Measurements from ENCODE around the gene ZNF512B. TPM values are rescaled to one million over a fixed set of nuclear protein-coding genes. Genes with fewer than 3 reads are reported as not detected.
"Not testable (repeated sequence)": the region's sequence is repeated elsewhere in the genome, so short reads cannot be mapped to it uniquely, and the experiment has no call there.

The ZNF512B gene
- total and polyA plus RNA-seq, 2 experiments from 2014 or later: 1.5 to 16.4 TPM

DNA sequence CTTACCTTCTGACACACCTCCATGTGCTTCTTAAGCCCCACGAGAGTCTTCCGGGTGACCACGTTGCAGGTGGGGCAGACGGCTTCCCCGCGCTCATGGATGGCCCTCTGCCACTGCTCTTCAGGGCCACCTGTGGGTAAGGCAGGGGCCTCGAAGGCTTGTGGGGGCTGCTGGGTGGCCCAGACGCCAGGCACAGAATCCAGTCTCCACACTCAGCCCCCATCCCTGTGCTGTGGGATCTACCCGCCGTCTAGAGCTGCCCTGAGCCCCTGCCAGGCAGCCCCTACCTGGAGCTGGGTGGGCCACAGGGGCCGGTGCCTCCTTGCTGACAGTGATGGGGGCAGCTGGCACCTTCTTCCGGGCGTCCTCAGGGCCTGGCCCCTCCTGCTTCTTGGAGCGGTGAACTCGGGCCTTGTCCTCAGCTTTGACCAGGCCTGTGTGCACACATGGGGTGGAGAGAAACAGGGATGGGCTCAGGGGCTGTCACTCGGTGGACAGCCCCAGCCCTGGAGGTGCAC lies 5.9 kb downstream of the ZNF512B start:
- no peaks in the 10 kb centered on the region for H4K20me1 ChIP-seq (ENCODE audit: insufficient read depth)
- in situ Hi-C loops (cut with MboI): no loop called here
- H3F3A ChIP-seq (ENCODE audit: insufficient read depth): no peaks in the 10 kb centered on the region
- no peak overlapping the region for H3K4me3 ChIP-seq
- no peak overlapping the region for H3K4me2 ChIP-seq (ENCODE audit: unreplicated experiment)
- H3K9me3 ChIP-seq (ENCODE audit: low read depth): no peaks in the 10 kb centered on the region
- no peaks in the 10 kb centered on the region for H3K27me3 ChIP-seq (replicated peaks; ENCODE audit: insufficient read depth)
- no peak for DNase-seq
- H3K9me2 ChIP-seq (ENCODE audit: insufficient read depth): no peaks in the 10 kb centered on the region
- H3K79me2 ChIP-seq (ENCODE audit: insufficient read depth): peaks cover 9% of the 10 kb centered on the region
- TF ChIP-seq EZH2 (IDR thresholded peaks at IDR 0.05; ENCODE audit: insufficient read depth, poor library complexity, severe bottlenecking) (no peak), EZH2phosphoT487 (IDR thresholded peaks at IDR 0.05; ENCODE audit: insufficient read depth, low read depth) (no peak)
- H2AFZ ChIP-seq: no peak overlapping the region
- no peak overlapping the region for H3K27ac ChIP-seq
- H3K4me1 ChIP-seq (ENCODE audit: insufficient read depth): peaks cover 3% of the 10 kb centered on the region
- H3K36me3 ChIP-seq (ENCODE audit: low read depth): no peaks in the 10 kb centered on the region
- no peak overlapping the region for H3K9ac ChIP-seq
- WGBS, 2 experiments (ENCODE audit: low coverage in 1 of 2, low lambda C conversion rate in 2 of 2, missing lambda C conversion rate in 2 of 2): 86 to 90% methylated on average over 16 of the region's 16 CpGs

DNA sequence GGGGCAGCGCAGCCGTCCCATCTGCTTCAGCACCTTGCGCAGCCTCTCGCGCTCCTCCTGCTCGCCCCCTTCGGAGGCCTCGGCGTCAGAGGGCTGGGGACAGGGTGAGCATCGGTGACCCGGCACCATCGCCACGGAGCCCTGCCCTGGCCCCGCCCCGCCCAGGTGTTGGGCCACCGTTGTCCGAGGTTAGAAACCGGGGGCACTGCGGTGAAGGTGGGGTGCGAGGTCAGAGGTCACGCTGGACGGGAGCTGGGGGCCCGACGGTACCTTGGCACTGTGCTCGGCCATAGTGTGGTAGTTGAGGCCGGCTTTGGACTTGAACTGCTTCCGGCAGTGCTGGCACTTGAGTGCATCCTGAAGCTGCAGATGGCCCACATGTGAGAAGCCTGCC lies 6.4 kb downstream of the ZNF512B start:
- Histone ChIP-seq H3K4me3 (no peak overlapping the region), H2AFZ (no peak overlapping the region), H3K27me3 (replicated peaks; ENCODE audit: insufficient read depth) (no peaks in the 10 kb centered on the region), H3F3A (ENCODE audit: insufficient read depth) (no peaks in the 10 kb centered on the region), H4K20me1 (ENCODE audit: insufficient read depth) (no peaks in the 10 kb centered on the region), H3K4me1 (ENCODE audit: insufficient read depth) (no peaks in the 10 kb centered on the region), H3K9me3 (ENCODE audit: low read depth) (no peaks in the 10 kb centered on the region), H3K79me2 (ENCODE audit: insufficient read depth) (peaks cover 4% of the 10 kb centered on the region; the same call in 1 of the 2 replicates), H3K27ac (no peak overlapping the region), H3K9me2 (ENCODE audit: insufficient read depth) (no peaks in the 10 kb centered on the region), H3K36me3 (ENCODE audit: low read depth) (no peaks in the 10 kb centered on the region), H3K4me2 (ENCODE audit: unreplicated experiment) (no peak overlapping the region), H3K9ac (no peak overlapping the region)
- 86 to 93% methylated on average over 19 to 27 of the region's 27 CpGs for WGBS, 2 experiments (ENCODE audit: low coverage in 1 of 2, low lambda C conversion rate in 2 of 2, missing lambda C conversion rate in 2 of 2)
- DNase-seq: no peak
- TF ChIP-seq EZH2phosphoT487 (IDR thresholded peaks at IDR 0.05; ENCODE audit: insufficient read depth, low read depth) (no peak), EZH2 (IDR thresholded peaks at IDR 0.05; ENCODE audit: insufficient read depth, poor library complexity, severe bottlenecking) (no peak)
- in situ Hi-C loops (cut with MboI): no loop called here

DNA sequence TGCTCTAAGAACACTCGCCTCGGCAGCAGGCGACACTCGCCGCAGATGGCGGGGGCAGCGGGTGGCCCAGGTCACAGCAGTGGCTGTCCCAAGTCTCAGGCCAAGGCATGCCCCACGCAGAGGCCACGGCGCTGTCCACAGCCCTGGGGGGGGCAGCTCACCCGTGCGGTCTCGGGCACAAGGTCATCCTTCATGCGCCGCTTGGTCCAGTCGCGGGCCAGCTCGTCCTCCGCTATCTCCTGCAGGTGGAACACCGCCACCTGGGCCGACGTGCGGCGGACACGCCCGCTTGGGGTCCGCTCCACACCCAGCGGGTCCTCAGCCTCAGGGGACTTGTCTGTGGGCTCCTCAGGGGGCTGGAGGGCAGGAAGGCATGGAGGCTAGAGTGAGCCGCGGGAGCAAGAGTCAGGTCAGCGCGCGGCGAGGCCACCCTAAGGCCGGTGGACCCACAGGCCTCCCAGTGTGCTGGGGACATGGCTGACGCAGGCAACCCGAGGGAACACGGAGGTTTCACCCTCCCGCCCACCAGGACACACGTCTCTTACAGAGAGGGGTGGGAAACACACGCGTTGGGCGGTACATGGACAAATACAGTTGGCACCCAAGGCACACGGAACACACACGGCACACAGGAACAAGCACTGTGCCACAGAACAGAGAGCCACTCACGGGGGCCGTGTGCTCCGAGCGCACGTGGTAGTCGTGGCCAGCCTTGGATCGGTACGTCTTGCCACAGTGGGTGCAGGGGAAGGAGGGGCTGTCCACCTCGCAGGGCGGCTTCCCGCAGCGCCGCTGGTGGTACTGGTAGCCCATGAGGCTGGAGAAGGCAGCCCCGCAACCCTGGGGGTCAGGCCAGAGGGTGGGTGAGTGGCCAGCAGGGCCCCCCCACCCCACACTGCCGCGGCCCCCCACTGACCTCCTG lies 7.0 kb downstream of the ZNF512B start:
- Histone ChIP-seq H3K9ac (no peak overlapping the region), H3K4me3 (no peak overlapping the region), H3K27me3 (replicated peaks; ENCODE audit: insufficient read depth) (no peaks in the 10 kb centered on the region), H4K20me1 (ENCODE audit: insufficient read depth) (no peaks in the 10 kb centered on the region), H3K9me3 (ENCODE audit: low read depth) (no peaks in the 10 kb centered on the region), H3K79me2 (ENCODE audit: insufficient read depth) (no peaks in the 10 kb centered on the region), H3K36me3 (ENCODE audit: low read depth) (no peaks in the 10 kb centered on the region), H3K4me1 (ENCODE audit: insufficient read depth) (peaks cover 3% of the 10 kb centered on the region), H3F3A (ENCODE audit: insufficient read depth) (no peaks in the 10 kb centered on the region), H3K9me2 (ENCODE audit: insufficient read depth) (no peaks in the 10 kb centered on the region), H3K27ac (no peak overlapping the region), H3K4me2 (ENCODE audit: unreplicated experiment) (no peak overlapping the region), H2AFZ (no peak overlapping the region)
- in situ Hi-C loops (cut with MboI): no loop called here
- DNase-seq: no peak
- 95 to 98% methylated on average over 46 to 59 of the region's 61 CpGs for WGBS, 2 experiments (ENCODE audit: low coverage in 1 of 2, low lambda C conversion rate in 2 of 2, missing lambda C conversion rate in 2 of 2)
- TF ChIP-seq EZH2phosphoT487 (IDR thresholded peaks at IDR 0.05; ENCODE audit: insufficient read depth, low read depth) (no peak), EZH2 (IDR thresholded peaks at IDR 0.05; ENCODE audit: insufficient read depth, poor library complexity, severe bottlenecking) (no peak)

DNA sequence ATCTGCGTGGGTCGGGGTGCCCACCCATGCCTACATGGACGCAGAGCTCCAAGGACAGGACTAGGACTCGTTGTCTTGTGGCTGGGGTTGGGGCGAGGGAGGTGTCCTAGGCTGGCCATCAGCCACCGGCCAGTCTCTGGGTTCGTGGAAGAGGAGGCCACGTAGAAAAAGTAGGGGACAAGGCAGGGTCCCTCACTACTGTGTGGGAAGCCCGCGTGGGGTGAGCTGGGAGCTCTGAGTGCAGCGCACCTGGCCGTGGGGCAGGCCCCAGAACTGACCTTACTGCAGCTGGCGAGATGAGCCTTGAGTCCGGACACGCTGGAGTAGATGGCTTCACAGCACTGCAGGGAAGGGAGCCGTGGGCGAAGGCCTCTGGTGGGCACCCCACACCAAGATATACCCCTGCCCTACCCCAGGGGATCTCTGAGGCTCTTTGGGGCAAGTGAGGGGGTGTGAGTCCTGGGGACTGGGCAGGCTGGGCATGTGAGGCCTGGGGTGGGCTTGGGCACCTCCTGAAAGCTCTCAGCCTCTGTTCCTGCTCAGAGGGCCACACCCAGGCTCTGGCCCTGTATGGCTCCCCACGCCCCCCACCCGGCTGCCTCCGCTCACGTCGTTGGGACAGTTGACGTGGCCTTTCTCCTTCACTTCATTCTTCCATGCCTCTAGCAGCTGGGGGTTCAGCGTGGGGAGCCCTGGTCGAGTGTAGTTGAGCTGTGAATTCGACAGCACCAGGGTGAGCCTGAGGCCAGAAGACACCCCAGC lies 7.9 kb downstream of the ZNF512B start:
- H3K4me1 ChIP-seq (ENCODE audit: insufficient read depth): peaks cover 7% of the 10 kb centered on the region
- no peaks in the 10 kb centered on the region for H4K20me1 ChIP-seq (ENCODE audit: insufficient read depth)
- TF ChIP-seq EZH2phosphoT487 (IDR thresholded peaks at IDR 0.05; ENCODE audit: insufficient read depth, low read depth) (no peak), EZH2 (IDR thresholded peaks at IDR 0.05; ENCODE audit: insufficient read depth, poor library complexity, severe bottlenecking) (no peak)
- H3K4me2 ChIP-seq (ENCODE audit: unreplicated experiment): no peak overlapping the region
- no peaks in the 10 kb centered on the region for H3K27me3 ChIP-seq (replicated peaks; ENCODE audit: insufficient read depth)
- H3K27ac ChIP-seq: no peak overlapping the region
- no peak for DNase-seq
- H3F3A ChIP-seq (ENCODE audit: insufficient read depth): no peaks in the 10 kb centered on the region
- H3K9ac ChIP-seq: no peak overlapping the region
- H3K4me3 ChIP-seq: no peak overlapping the region
- WGBS, 2 experiments (ENCODE audit: low coverage in 1 of 2, low lambda C conversion rate in 2 of 2, missing lambda C conversion rate in 2 of 2): 88 to 91% methylated on average over 25 to 26 of the region's 26 CpGs
- H3K9me2 ChIP-seq (ENCODE audit: insufficient read depth): no peaks in the 10 kb centered on the region
- H3K9me3 ChIP-seq (ENCODE audit: low read depth): no peaks in the 10 kb centered on the region
- H2AFZ ChIP-seq: no peak overlapping the region
- no peaks in the 10 kb centered on the region for H3K79me2 ChIP-seq (ENCODE audit: insufficient read depth)
- in situ Hi-C loops (cut with MboI): no loop called here
- no peaks in the 10 kb centered on the region for H3K36me3 ChIP-seq (ENCODE audit: low read depth)

DNA sequence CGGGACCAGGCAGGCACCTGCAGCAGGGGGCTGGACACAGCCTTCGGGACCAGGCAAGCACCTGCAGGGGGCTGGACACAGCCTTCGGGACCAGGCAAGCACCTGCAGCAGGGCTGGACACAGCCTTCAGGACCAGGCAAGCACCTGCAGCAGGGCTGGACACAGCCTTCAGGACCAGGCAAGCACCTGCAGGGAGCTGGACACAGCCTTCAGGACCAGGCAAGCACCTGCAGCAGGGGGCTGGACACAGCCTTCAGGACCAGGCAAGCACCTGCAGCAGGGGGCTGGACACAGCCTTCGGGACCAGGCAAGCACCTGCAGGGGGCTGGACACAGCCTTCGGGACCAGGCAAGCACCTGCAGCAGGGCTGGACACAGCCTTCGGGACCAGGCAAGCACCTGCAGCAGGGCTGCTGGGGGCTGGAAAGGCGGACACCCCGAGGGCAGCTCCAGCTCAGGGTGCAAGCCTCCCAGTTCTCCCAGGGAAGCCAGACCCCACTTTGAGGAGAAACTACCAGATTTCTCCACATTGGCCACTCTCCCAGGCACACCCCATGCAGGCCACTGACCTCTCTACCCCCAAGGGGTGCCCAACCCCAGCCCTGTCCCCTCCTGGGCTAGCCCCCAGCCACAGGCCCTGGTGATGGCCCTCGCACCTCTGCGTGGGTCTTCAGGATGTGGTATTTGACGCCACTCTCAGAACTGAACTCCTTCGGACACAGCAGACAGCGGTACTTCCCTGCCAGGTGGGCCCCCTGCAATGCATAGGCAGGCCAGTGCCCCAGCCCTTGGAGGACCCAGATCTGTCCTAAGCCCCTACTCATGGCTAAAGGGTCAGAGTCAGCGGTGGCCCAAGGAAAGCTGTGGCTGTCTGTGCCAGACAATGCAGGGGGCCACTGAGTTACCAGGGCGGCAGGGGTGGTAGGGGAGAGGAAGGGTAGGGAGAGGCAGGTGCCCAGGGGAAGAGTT lies 8.8 kb downstream of the ZNF512B start:
- H3K36me3 ChIP-seq (ENCODE audit: low read depth); H3K27ac ChIP-seq; H3K27me3 ChIP-seq (replicated peaks; ENCODE audit: insufficient read depth); in situ Hi-C loops (cut with MboI); H3K4me3 ChIP-seq; H2AFZ ChIP-seq; H3K4me2 ChIP-seq (ENCODE audit: unreplicated experiment); H3K4me1 ChIP-seq (ENCODE audit: insufficient read depth); H3F3A ChIP-seq (ENCODE audit: insufficient read depth); DNase-seq; H4K20me1 ChIP-seq (ENCODE audit: insufficient read depth); H3K9ac ChIP-seq; H3K9me3 ChIP-seq (ENCODE audit: low read depth); H3K79me2 ChIP-seq (ENCODE audit: insufficient read depth); H3K9me2 ChIP-seq (ENCODE audit: insufficient read depth): not testable (repeated sequence)
- WGBS, 2 experiments (ENCODE audit: low coverage in 1 of 2, low lambda C conversion rate in 2 of 2, missing lambda C conversion rate in 2 of 2): 81 to 83% methylated on average over 13 to 15 of the region's 15 CpGs
